IPS-11a (cell line): ENCODE data around the gene CD74.

Source experiments
- H3K4me3 ChIP-seq: one replicate; pipeline ENCODE4 v1.5.1; 2013; ENCODE audit warnings: low read depth, low read length, control low read depth

Gene CD74

DNA sequence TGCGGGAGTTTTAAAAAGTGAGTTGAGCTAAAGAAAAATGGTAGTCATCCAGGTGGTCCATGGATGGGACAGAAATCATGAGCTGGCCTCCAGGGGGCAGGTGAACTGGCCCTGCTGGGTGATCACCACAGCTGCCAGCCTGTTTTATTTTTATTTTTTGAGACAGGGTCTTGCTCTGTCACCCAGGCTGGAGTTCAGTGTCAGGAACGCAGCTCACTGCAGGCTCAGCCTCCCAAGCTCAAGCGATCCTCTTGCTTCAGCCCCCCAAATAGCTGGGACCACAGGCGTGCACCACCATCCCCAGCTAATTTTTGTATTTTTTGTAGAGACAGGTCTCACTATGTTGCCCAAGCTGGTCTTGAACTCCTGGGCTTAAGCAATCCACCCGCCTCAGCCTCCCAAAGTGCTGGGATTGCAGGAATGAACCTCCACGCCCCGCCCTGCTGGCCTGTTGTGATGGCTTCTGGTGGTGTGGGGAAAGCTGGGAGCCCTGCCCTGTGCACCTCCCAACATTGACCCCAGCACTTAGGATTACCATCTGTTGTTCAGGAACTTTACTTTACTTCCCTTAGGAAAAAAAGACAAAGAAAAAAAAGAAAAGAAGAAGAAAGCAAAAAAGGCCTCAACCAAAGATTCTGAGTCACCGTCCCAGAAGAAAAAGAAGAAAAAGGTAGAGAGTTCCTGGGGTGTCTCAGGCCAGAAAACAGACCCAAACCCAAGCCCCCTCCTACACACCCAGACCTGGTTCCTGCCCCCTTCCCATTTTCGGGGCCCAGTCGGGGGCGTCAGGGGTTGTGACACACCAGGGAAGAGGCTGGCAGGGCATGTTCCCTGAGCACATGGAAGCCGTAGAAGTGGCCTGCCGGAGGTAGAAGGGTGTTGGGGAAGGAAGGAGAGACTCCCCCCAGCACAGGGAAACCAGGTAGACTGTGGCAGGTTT lies 14.7 kb downstream of the CD74 start:
- H3K4me3 ChIP-seq: no peak overlapping the region

DNA sequence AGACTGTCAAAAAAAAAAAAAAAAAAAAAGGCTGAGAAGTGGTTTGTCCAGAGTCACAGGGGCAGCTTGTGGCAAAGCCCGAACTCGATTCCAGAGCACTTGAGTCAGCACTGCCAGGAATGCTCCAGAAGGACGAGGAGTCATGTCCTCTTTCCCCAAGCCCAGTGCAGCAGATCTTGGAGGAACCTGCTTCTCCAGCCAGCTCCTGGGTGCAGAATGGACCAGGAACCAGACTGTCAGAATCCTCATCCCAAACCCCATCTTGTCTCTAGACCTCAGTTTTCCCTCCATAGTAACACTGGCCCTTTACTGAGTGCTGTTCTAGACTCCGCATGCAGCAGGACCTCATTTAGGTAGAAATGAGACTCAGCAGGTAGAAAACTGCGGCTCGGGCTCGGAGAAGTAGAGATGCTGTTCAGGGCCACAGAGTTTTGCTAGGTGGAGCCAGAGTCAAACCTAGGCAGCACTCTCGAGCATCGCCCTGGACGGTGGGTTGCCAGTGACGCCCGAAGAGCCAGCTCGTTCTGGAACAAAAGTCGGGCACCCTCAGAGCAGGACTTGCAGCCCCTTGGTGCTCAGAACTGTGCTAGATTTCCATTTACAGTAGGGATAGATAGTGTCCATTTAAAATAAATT lies 15.4 kb downstream of the CD74 start:
- no peak overlapping the region for H3K4me3 ChIP-seq

DNA sequence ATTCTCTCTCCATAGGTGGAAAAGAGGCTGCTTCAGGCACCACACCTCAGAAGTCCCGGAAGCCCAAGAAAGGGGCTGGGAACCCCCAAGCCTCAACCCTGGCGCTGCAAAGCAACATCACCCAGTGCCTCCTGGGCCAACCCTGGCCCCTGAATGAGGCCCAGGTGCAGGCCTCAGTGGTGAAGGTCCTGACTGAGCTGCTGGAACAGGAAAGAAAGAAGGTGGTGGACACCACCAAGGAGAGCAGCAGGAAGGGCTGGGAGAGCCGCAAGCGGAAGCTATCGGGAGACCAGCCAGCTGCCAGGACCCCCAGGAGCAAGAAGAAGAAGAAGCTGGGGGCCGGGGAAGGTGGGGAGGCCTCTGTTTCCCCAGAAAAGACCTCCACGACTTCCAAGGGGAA lies 16.4 kb downstream of the CD74 start:
- H3K4me3 ChIP-seq: no peak overlapping the region

DNA sequence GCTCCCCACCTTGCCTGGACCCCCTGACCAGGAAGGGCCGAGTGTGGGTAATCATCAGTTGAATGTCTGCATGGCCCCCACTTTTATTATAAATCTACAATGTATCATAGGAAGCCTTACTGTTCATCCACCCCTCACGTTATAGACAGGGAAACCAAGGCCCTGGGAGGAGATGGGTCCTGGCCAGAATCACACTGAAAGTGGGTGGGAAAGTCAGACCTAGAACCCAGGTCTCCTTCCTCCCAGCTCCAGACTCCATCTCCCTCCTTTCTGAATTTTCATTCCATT lies 17.1 kb downstream of the CD74 start:
- H3K4me3 ChIP-seq: no peak overlapping the region

DNA sequence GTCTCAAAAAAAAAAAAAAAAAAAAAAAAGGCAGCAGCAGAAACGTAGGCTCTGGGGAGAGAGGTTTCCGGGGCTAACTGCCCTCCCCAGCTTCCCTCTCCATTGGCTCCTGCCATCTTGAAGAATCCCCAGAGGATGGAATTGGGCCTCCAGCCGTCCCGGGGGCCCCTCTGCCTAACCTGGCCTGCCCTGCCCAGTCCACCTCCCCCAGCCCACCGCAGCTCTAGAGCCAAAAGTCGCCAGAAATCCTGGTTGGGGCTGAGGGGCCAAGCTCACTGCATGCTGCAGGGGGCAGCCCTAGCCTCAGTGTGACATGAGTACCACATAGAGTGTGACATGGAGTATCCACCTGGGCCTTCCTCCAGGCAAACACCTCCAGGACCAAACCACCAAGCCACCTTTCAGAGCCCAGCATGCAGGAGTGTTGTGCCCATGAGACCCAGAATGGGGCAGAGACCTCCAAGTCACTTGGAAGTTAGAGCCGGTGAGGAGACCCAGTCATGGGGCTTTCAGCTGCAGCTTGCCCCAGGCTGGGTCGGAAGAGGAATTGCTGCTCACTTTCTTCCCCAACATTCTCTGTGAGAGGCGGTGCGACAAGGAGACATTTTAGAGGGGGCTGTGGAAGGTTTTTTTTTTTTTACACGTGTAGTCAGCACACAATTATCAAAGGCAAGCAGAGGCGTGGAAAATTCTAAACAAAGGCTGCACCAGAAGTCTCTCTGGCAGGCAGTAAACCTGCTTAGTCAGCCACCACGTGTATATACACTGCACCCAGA lies 17.6 kb downstream of the CD74 start:
- no peak overlapping the region for H3K4me3 ChIP-seq

DNA sequence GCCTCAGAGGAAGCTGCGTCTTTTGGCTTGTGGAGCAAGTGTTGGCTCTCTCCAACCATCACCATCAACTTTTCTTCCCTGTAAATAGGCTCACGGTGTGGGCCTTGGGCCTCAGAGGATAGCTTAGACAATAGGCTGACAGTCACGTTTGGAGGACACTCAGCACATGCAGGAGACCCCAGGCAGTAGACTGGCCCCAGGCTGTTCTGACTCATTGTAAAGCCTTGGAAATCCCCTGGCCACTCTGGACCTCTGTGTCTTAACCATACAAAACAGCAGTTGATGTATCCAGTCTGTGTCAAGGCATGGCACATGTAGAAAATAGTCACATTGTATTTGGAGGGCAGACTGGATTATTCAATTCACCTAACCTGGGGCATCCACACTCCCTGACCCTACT lies 18.6 kb downstream of the CD74 start:
- no peak overlapping the region for H3K4me3 ChIP-seq

DNA sequence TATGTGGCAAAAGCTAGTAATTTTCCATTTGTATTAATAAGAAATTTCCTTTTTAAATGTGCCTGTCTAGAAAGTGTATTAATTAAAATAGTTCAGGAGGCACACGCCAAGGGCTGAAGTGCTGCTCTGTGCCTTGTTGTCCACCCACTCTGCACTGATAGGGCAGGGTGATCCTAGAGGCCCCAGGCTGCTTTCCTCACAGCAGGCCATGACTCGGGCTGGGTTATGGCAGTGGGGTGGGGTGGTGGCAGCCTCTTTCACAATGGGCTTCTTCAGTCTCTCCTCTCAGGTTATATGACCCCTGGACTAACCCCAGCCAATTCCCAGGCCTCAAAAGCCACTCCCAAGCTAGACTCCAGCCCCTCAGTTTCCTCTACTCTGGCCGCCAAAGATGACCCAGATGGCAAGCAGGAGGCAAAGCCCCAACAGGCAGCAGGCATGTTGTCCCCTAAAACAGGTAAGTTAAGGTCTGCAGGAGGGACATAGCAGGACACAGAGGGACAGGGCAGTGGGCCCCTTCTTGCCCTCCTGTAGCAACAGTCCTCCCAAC lies 19.5 kb downstream of the CD74 start:
- H3K4me3 ChIP-seq: no peak overlapping the region

DNA sequence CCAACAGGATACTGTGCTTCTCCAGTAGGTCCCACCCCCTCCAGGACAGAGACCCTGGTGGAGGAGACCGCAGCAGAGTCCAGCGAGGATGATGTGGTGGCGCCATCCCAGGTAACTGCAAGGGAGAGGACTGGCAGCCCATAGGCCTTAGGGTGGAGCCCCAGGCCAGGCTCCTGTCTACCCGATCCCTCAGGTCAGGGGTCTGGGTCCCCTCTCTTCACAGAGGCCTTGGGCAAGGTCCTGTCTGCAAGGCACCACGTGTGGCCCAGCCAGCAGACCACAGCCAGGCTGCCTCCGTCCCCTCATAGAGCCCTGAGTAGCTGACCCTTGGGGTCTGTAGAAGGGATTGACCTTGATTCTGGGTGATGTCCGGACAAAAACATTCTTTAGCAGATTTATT lies 20.0 kb downstream of the CD74 start:
- H3K4me3 ChIP-seq: no peak overlapping the region

DNA sequence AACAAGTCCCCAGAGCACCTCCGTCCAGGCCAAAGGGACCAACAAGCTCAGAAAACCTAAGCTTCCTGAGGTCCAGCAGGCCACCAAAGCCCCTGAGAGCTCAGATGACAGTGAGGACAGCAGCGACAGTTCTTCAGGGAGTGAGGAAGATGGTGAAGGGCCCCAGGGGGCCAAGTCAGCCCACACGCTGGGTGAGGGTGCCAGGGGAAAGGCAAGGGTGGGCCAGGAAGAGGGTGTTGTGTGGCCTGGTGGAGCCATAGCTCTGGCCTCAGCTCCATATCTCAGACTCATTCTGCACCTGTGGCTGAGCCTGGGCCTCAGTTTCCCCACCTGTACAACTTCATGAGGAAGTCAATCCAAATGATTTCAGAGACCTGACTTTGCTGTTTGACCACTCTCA lies 20.7 kb downstream of the CD74 start:
- no peak overlapping the region for H3K4me3 ChIP-seq

DNA sequence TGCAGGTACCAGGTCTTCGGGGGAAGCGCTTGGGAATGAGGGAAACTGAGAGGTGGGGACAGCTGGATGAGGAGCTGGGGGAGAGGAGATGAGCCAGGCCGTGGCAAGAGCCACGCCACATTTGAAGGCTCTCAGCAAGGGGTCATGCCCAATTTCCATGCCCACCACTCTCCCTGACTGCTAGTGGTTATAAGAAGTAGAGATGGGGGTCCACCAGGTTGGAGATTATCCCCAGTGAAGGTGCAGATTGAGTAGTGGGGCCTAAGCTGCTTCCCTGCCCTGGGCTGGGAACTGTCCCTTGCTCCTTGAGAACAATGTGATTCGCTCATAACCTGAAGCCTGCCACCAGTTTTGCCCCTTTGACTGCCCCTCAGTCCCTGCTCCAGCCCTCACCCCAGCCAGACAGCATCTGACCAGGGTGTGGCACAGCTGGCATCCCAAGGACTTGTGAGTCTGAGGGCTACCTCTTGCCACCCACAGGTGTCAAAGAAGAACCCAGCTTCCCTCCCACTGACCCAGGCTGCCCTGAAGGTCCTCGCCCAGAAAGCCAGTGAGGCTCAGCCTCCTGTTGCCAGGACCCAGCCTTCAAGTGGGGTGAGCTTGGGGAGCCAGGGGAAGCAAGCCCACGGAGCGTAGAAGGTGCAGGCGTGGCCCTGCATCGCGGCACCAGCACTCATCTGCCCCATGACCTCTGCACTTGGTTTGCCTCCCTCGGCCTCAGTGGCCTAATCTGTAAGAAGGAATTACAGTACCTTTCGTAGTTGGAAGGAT lies 21.5 kb downstream of the CD74 start:
- H3K4me3 ChIP-seq: no peak overlapping the region

DNA sequence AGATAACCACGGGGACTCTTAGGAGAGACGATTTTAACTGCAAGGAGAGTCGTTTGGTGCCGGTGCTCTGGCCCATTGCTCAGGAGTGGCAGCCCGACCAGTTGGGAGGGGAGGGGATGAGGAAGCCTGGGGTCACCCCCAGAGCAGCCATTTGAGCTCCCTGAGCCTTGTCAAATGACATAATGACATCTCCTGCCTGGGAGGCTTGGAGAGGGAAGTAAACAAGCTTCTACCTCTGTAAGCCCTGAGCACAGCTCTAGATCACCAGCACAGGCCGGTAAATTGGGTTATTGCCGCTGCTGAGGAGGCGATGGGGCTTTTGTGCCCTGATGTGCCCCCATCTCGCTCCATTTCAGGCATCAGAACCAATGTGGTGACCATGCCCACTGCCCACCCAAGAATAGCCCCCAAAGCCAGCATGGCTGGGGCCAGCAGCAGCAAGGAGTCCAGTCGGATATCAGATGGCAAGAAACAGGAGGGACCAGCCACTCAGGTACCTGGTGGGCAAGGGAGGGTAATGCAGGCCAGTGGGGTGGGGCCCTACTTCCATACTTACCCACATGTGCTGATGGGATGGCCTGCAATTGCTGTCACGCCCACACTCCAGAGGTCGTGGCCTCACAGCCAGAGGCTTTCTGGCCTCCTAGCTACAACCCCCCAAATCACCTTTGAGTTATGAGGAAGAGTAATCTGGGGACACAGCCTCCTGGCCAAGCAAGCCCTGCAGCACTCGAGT lies 23.0 kb downstream of the CD74 start:
- H3K4me3 ChIP-seq: no peak overlapping the region

DNA sequence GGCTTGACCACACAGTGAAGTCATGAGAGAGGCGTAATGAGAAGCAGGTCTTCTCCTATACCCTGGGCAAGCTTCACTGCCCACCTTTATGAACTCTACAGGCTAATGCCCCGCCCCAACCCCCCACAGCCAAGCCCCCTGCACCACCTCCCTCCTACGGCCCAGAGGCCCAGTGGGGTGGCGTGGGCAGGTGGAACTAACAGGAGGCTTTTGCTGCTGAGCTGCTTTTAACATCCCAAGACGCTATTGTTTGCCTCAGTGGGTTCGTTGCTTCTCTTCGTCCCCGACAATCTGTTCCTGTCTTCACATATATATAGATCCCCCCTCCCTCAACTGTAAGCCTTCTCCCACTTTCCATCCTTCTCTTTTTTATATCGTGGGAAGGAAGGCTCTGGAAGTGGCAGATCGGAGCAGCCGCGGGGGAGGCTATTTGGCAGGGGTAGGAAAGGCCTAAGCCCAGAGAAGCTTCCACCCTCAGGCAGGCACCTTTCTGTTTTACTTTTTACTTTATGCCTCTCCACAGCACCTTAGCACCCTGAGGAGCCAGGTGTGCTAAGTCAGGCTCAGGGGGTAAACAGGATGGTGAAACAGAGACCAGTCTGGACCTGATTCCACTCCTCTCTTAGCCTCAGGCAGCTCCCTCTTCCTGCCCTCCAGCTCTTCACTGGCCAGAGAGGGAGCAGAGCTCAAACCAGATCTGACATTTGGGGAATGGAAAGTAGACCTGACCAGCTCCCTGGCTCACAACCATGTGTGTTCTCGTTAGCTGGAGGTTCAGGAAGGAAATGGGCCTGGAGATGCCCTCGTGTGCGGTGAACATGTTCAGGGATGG lies 26.5 kb downstream of the CD74 start:
- H3K4me3 ChIP-seq: no peak overlapping the region

DNA sequence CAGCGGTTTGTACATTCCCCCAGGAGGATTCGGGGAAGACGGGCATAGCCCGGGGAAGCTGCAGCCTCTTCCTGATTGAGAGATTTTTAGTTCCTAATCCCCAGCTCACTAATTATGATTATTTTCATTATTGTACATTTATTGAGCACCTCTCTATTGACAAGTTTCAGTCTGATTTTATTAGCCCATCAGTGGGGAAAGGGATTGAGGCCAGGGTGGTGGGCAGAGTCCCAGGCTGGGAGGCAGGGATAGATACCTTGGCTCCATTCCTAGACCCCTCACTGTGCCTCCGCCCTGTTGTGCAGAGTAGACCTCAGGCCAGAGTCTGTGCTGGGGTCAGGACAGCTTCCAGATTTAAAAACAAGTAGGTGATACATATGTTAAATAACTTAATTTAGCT lies 28.0 kb downstream of the CD74 start:
- no peak overlapping the region for H3K4me3 ChIP-seq

DNA sequence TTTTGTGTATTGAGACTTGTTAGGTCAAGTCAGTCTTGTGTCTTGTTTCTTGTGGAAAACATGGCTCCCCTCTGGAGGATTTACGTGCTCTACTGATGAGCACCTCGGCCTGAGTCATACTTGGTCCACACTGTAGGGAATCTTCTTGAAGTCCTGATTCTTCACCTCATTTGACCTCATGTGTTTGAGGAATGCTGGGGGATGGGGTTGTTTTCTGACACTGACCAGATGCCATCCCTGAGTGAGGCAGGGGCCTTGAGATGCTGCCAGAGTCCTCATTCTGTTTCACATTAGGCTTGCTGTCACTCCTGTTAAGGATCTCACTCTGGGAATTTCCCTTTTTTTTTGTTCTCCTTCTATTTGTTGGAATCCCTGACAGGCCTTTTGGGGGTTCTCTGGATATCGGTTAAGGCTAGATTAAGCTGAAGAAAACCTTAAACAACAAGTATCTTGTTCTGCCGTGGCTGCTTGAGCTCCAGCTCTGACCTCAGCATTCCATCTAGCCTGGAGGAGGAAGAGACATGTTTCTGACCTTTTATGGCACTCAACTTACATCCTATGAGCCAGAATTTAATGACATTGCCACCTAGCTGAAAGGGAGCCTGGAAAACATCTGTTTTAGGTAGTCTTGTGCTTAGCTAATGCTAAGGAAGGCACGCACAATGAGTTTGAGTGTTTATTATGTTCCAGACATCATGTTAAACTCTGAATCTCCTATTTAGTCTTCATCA lies 34.6 kb downstream of the CD74 start:
- H3K4me3 ChIP-seq: no peak overlapping the region

DNA sequence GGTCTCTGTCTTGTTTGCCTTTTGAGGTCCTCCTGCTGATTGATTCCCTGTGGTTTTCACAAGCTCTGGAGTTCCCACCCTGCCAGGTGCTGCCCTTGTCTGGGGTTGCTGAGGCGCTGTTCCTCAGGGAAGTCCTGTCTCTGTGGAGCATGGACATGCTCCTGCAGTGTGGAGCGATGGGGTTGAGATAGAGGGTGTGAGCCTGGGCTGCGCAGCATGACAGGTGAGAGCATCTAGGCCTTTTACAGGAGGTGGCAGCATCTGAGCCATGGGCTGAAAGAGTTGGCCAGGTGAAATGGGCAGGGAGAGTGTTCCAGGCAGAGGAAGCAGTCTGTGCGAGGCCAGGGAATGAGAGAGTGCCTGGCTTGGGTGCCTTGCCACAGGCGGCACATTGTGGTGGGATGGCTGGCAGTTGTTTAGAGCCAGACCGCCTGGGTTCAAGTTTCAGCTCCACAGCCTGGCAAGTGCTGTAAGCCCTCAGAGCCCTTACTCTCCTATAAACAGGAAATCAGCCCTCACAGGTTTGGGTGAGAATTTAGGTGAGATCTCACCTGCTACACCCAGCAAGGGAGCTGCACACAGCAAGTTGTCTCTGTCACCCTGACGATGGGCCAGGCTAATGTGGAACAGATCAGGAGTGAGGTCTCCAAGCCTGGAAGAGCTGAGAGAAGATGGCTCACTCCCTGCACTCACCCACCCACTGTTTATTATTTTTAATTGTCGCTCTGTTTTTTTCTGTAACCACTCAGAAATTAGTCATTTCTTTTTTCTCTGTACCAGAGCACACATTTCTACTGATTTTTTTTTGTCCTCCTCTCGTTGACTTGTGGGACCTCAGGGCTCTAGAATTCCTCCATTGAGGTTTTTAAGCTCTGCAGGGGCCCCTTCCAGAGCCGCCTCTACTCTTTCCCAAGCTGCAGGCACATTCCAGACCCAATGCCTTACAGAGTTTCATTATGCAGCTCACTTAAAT lies 35.6 kb downstream of the CD74 start:
- H3K4me3 ChIP-seq: no peak overlapping the region

DNA sequence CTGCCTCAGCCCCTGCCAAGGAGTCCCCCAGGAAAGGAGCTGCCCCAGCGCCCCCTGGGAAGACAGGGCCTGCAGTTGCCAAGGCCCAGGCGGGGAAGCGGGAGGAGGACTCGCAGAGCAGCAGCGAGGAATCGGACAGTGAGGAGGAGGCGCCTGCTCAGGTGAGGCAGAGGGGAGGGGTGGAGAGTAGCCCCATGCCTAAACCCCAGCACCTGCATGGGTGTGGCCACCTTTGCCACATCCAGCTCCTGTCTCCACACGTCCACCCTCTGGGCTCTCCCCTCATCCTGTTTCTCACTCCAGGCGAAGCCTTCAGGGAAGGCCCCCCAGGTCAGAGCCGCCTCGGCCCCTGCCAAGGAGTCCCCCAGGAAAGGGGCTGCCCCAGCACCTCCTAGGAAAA lies 38.1 kb downstream of the CD74 start:
- no peak overlapping the region for H3K4me3 ChIP-seq

DNA sequence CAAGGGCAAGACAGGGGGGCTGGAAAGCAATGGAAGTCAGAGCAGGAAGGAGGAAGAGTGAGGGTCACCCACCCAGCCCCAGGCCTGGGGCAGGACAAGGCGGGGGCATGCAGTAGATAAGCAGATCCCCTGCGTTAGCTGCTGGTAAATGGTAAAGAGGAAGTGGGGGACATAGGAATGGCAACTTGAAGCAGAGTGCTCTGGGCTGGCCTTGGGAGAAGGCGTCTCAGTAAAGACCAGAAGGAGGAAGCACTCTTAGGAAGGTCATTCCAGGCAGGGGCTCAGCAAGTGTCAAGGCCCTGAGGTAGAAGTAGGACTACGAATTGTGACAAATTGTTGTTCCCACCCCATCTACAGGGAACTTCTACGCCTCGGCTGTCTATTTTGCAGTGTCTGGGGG lies 40.1 kb downstream of the CD74 start:
- no peak overlapping the region for H3K4me3 ChIP-seq

DNA sequence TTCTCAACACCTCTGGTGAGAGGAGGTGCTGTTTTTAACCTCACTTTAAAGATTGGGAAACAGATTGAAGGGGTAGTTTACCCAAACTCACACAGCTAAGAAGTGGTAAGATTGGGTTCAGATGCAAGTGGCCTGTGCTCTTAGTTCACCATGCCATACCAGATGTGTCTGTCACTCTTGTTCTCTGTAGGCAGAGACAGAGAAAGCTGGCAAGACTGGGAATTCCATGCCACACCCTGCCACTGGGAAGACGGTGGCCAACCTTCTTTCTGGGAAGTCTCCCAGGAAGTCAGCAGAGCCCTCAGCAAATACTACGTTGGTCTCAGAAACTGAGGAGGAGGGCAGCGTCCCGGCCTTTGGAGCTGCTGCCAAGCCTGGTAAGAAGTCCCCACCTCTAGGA lies 44.2 kb downstream of the CD74 start:
- H3K4me3 ChIP-seq: no peak overlapping the region
